Measurements from ENCODE around the gene UBE3D.

DNA sequence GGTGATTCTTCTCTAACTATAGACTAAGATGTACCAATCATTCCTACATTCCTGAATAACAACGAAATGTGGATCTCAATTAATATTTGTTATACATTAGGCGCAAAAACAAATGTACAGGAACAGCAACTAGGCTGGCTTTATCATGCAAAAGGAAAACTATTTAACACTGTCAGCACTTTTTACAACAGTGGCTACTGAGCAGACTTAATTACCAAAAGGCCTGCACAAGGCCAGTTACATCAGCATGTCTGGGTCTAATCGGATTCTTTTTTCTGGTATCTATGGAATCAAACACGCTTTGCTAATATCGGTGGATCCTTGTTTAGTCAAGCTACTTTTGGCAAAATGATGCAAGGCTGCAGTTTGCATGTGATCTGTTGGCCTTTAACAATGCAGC lies 176.5 kb downstream of the UBE3D start:
- TF ChIP-seq, protein P1, sequence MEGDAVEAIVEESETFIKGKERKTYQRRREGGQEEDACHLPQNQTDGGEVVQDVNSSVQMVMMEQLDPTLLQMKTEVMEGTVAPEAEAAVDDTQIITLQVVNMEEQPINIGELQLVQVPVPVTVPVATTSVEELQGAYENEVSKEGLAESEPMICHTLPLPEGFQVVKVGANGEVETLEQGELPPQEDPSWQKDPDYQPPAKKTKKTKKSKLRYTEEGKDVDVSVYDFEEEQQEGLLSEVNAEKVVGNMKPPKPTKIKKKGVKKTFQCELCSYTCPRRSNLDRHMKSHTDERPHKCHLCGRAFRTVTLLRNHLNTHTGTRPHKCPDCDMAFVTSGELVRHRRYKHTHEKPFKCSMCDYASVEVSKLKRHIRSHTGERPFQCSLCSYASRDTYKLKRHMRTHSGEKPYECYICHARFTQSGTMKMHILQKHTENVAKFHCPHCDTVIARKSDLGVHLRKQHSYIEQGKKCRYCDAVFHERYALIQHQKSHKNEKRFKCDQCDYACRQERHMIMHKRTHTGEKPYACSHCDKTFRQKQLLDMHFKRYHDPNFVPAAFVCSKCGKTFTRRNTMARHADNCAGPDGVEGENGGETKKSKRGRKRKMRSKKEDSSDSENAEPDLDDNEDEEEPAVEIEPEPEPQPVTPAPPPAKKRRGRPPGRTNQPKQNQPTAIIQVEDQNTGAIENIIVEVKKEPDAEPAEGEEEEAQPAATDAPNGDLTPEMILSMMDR (conservative IDR thresholded peaks at IDR 0.05; ENCODE audit: low read depth, low read length): no peak
- TF ChIP-seq POLR2A (IDR thresholded peaks at IDR 0.05; ENCODE audit: low read depth, low read length) (no peak), MAZ (IDR thresholded peaks at IDR 0.05; ENCODE audit: borderline replicate concordance, low read depth, low read length) (no peak), NFE2L2 (IDR thresholded peaks at IDR 0.05; ENCODE audit: low read depth, low read length) (no peak), BHLHE40 (IDR thresholded peaks at IDR 0.05; ENCODE audit: low read depth, low read length) (no peak), RFX5 (IDR thresholded peaks at IDR 0.05; ENCODE audit: low read depth, low read length) (no peak), CEBPB (IDR thresholded peaks at IDR 0.05; ENCODE audit: low read depth, low read length) (no peak)

Data from IMR-90 (cell line).